ENCODE data around the gene YARS1. TPM values are rescaled to one million over a fixed set of nuclear protein-coding genes. Genes with fewer than 3 reads are reported as not detected.

YARS1 gene
- total RNA-seq, 1 experiment from 2014 or later: 244 TPM

DNA sequence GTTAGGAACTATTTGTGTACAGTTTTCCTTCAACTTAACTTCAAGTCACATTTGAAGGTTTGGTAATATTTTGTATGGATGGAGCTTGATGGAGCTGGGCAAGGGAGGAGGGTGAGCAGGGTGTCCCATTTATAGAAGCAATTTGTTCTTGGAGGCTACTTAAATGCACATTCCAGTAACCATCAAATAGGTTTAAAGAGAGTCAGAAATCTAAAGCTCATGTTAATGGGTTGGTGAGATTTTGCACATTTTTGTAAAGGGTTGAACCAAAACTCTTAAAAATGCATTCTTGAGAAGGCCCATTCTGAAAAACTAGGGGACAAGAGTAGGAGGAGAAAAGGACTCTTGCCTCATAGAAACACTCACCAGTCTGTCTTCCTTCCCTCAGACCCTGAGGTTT, 43.4 kb upstream of the YARS1 start:
- TF ChIP-seq, protein P1, sequence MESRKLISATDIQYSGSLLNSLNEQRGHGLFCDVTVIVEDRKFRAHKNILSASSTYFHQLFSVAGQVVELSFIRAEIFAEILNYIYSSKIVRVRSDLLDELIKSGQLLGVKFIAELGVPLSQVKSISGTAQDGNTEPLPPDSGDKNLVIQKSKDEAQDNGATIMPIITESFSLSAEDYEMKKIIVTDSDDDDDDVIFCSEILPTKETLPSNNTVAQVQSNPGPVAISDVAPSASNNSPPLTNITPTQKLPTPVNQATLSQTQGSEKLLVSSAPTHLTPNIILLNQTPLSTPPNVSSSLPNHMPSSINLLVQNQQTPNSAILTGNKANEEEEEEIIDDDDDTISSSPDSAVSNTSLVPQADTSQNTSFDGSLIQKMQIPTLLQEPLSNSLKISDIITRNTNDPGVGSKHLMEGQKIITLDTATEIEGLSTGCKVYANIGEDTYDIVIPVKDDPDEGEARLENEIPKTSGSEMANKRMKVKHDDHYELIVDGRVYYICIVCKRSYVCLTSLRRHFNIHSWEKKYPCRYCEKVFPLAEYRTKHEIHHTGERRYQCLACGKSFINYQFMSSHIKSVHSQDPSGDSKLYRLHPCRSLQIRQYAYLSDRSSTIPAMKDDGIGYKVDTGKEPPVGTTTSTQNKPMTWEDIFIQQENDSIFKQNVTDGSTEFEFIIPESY (IDR thresholded peaks at IDR 0.05; ENCODE audit: extremely low read depth, insufficient replicate concordance, low read length): no peak
- no peak for TF ChIP-seq ZFX (IDR thresholded peaks at IDR 0.05)
- TF ChIP-seq ZNF274 (IDR thresholded peaks at IDR 0.05; ENCODE audit: low read depth, low read length): no peak
- no peak for TF ChIP-seq TCF7L2 (IDR thresholded peaks at IDR 0.05; ENCODE audit: borderline replicate concordance, extremely low read depth, insufficient read depth, insufficient read length)
- no peak for TF ChIP-seq EGR1 (IDR thresholded peaks at IDR 0.05; ENCODE audit: low read depth)
- no peak for TF ChIP-seq RAD21 (IDR thresholded peaks at IDR 0.05; ENCODE audit: low read depth)
- TF ChIP-seq, protein P2, sequence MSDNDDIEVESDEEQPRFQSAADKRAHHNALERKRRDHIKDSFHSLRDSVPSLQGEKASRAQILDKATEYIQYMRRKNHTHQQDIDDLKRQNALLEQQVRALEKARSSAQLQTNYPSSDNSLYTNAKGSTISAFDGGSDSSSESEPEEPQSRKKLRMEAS (IDR thresholded peaks at IDR 0.05): no peak
- TF ChIP-seq, protein P3, sequence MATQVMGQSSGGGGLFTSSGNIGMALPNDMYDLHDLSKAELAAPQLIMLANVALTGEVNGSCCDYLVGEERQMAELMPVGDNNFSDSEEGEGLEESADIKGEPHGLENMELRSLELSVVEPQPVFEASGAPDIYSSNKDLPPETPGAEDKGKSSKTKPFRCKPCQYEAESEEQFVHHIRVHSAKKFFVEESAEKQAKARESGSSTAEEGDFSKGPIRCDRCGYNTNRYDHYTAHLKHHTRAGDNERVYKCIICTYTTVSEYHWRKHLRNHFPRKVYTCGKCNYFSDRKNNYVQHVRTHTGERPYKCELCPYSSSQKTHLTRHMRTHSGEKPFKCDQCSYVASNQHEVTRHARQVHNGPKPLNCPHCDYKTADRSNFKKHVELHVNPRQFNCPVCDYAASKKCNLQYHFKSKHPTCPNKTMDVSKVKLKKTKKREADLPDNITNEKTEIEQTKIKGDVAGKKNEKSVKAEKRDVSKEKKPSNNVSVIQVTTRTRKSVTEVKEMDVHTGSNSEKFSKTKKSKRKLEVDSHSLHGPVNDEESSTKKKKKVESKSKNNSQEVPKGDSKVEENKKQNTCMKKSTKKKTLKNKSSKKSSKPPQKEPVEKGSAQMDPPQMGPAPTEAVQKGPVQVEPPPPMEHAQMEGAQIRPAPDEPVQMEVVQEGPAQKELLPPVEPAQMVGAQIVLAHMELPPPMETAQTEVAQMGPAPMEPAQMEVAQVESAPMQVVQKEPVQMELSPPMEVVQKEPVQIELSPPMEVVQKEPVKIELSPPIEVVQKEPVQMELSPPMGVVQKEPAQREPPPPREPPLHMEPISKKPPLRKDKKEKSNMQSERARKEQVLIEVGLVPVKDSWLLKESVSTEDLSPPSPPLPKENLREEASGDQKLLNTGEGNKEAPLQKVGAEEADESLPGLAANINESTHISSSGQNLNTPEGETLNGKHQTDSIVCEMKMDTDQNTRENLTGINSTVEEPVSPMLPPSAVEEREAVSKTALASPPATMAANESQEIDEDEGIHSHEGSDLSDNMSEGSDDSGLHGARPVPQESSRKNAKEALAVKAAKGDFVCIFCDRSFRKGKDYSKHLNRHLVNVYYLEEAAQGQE (IDR thresholded peaks at IDR 0.05; ENCODE audit: low read depth): no peak
- TF ChIP-seq JUND (IDR thresholded peaks at IDR 0.05): no peak
- TF ChIP-seq EZH2phosphoT487 (IDR thresholded peaks at IDR 0.05; ENCODE audit: borderline replicate concordance): no peak
- no peak for TF ChIP-seq SRF (IDR thresholded peaks at IDR 0.05; ENCODE audit: low read depth)
- TF ChIP-seq SIN3A (IDR thresholded peaks at IDR 0.05; ENCODE audit: low read depth): no peak
- TF ChIP-seq, protein P4, sequence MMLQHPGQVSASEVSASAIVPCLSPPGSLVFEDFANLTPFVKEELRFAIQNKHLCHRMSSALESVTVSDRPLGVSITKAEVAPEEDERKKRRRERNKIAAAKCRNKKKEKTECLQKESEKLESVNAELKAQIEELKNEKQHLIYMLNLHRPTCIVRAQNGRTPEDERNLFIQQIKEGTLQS (IDR thresholded peaks at IDR 0.05): no peak
- no peak for TF ChIP-seq SP1 (IDR thresholded peaks at IDR 0.05; ENCODE audit: low read depth)
- TF ChIP-seq POLR2AphosphoS5 (IDR thresholded peaks at IDR 0.05; ENCODE audit: low read depth, low read length): no peak
- no peak for TF ChIP-seq FOSL1 (IDR thresholded peaks at IDR 0.05; ENCODE audit: low read depth)
- TF ChIP-seq YY1 (IDR thresholded peaks at IDR 0.05; ENCODE audit: extremely low read depth, insufficient replicate concordance, low read depth, low read length): no peak
- TF ChIP-seq, protein P5, sequence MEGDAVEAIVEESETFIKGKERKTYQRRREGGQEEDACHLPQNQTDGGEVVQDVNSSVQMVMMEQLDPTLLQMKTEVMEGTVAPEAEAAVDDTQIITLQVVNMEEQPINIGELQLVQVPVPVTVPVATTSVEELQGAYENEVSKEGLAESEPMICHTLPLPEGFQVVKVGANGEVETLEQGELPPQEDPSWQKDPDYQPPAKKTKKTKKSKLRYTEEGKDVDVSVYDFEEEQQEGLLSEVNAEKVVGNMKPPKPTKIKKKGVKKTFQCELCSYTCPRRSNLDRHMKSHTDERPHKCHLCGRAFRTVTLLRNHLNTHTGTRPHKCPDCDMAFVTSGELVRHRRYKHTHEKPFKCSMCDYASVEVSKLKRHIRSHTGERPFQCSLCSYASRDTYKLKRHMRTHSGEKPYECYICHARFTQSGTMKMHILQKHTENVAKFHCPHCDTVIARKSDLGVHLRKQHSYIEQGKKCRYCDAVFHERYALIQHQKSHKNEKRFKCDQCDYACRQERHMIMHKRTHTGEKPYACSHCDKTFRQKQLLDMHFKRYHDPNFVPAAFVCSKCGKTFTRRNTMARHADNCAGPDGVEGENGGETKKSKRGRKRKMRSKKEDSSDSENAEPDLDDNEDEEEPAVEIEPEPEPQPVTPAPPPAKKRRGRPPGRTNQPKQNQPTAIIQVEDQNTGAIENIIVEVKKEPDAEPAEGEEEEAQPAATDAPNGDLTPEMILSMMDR (IDR thresholded peaks at IDR 0.05 in 2 of 3, conservative IDR thresholded peaks at IDR 0.05 in 1 of 3; ENCODE audit: borderline replicate concordance in 1 of 3, insufficient read depth in 1 of 3, low read depth in 2 of 3, low read length in 2 of 3): no peak
- no peak for TF ChIP-seq CBX3 (IDR thresholded peaks at IDR 0.05; ENCODE audit: low read depth)
- no peak overlapping the region for H3K9ac ChIP-seq (ENCODE audit: low read length)
- intact Hi-C loops (cut with micrococcal nuclease): no loop called here
- H3K36me3 ChIP-seq (ENCODE audit: control insufficient read depth in 1 of 2, insufficient read depth in 2 of 2, low read length in 2 of 2): peaks cover 13 to 14% of the 10 kb centered on the region in 2 experiments; a peak in 2 of 4 replicates
- CTCF ChIA-PET: no interaction called here
- no peaks in the 10 kb centered on the region for H3K27me3 ChIP-seq (ENCODE audit: insufficient read depth, low read length)
- POLR2A ChIA-PET: no interaction called here
- no peaks in the 10 kb centered on the region; the same call in 1 of the 2 replicates for H4K20me1 ChIP-seq (ENCODE audit: insufficient read depth)
- no peaks in the 10 kb centered on the region for H3K9me2 ChIP-seq (ENCODE audit: insufficient read depth)
- no peak overlapping the region for H3K27ac ChIP-seq (ENCODE audit: low read depth, low read length)
- DNase-seq (ENCODE audit: low read depth, low spot score): no peak
- no TSS peak for BruUV-seq (replicated peaks)
- no peak overlapping the region for H2AFZ ChIP-seq (ENCODE audit: low read depth, low read length, poor library complexity, severe bottlenecking)
- no peak overlapping the region for H3K4me2 ChIP-seq (ENCODE audit: low read length)
- no peaks in the 10 kb centered on the region for H3K79me2 ChIP-seq (ENCODE audit: insufficient read depth, low read length)
- no peak for ATAC-seq
- no peak overlapping the region for H3K4me3 ChIP-seq (replicated peaks in 1 of 2; ENCODE audit: low read depth in 1 of 2, low read length in 2 of 2)
- RAD21 ChIA-PET (ENCODE audit: low non-redundant PET in 1 of 2, low total read pairs in 2 of 2, uncharacterized antibody in 2 of 2, unreplicated experiment in 2 of 2): no interaction called here
- no peaks in the 10 kb centered on the region for H3K4me1 ChIP-seq (ENCODE audit: control insufficient read depth in 1 of 2, insufficient read depth in 2 of 2, low read length in 2 of 2)
- no peaks in the 10 kb centered on the region for H3K9me3 ChIP-seq (ENCODE audit: control insufficient read depth in 1 of 2, insufficient read depth in 1 of 2, low read depth in 1 of 2, low read length in 2 of 2)
